C4-2B (cell line): ENCODE measurements around the gene OGA.

ENCODE experiments used
- CTCF ChIP-seq: fragments of 450-650 bp; conservative IDR thresholded peaks from 2 replicates; pipeline ENCODE4 v1.5.1; 2017; ENCODE audit warnings: mild to moderate bottlenecking
- ZFX ChIP-seq: fragments of 450-650 bp; IDR thresholded peaks from 2 replicates; pipeline ENCODE4 v1.6.1; 2017

DNA sequence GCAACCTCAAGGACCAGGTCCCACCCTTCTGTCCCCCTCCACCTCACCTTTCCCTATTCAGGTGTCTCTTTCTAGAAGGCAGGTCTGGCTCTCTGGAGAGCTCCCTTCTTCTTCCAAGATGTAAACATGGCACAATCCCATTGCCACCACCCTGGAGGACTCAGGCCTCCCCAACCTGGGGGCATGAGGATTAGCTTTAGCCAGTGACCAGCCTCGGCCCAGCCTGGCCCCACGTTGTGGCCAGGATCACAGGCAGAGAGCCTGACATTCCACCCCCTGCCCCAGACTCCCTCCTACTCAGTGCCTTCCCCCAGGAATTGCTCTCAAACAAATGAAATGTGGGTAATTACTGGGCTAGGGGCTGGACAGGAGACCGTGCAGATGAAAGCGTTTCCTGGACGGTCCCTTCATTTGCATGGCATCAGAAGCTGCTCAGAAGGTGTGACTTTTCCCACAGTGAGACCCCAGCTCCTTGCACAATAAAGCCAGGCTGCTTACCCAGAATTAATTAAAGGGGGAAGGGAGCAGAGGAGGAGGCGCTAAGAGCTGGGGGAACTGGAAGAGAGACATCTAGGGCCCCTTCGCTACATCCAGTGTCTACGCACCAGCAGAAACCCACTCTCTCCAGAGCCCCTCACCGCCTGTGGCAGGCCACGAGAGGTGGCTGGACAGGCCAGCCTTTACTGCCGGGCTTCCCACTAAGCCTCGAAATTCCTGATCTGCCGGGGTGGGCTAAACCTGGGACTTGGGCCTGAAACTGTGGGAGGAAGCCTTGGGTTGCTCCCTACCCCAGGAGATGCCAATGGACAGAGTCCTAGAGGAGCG is 50.1 kb downstream of the OGA start:
- TF ChIP-seq CTCF: no peak
- TF ChIP-seq ZFX: no peak
